ENCODE measurements around the gene ANKLE2. TPM values are rescaled to one million over a fixed set of nuclear protein-coding genes. Genes with fewer than 3 reads are reported as not detected.

Gene ANKLE2
- total RNA-seq, 1 experiment from 2014 or later = 80.3 TPM

- H2AFZ ChIP-seq (ENCODE audit: low read length) = no peak overlapping the region
- H2AK5ac ChIP-seq (ENCODE audit: insufficient read length, low read length) = no peak overlapping the region
- H3K4me3 Mint-ChIP-seq = no peak overlapping the region
- no peak overlapping the region for H4K8ac ChIP-seq (replicated peaks; ENCODE audit: insufficient read length, low read depth, low read length)
- no peaks in the 10 kb centered on the region for H3K9me3 ChIP-seq (ENCODE audit: control insufficient read depth, low read depth, low read length)
- no peaks in the 10 kb centered on the region for H3K23me2 ChIP-seq (ENCODE audit: insufficient read length, low read depth, low read length, poor library complexity, severe bottlenecking)
- no peak overlapping the region for H3K27ac Mint-ChIP-seq
- no peak overlapping the region for H3K56ac ChIP-seq (ENCODE audit: insufficient read length, low read depth, low read length)
- no peak overlapping the region for H3T11ph ChIP-seq (ENCODE audit: low read length)
- no peak overlapping the region for H3K23ac ChIP-seq (ENCODE audit: insufficient read length, low read depth, low read length)
- H3K4me1 Mint-ChIP-seq = no peaks in the 10 kb centered on the region
- H4K20me1 ChIP-seq (ENCODE audit: control insufficient read depth, insufficient read depth, insufficient read length) = no peaks in the 10 kb centered on the region
- H3K27ac ChIP-seq (ENCODE audit: insufficient read length, low read depth, low read length) = no peak overlapping the region
- H2BK12ac ChIP-seq (ENCODE audit: insufficient read length, low read depth, low read length) = no peak overlapping the region
- H3K18ac ChIP-seq (ENCODE audit: insufficient read length, low read depth, low read length) = no peak overlapping the region
- H2BK20ac ChIP-seq (ENCODE audit: low read depth, low read length, poor library complexity, severe bottlenecking) = no peak overlapping the region
- H3K27me3 ChIP-seq (ENCODE audit: insufficient read depth, low read length) = no peaks in the 10 kb centered on the region
- no peaks in the 10 kb centered on the region for H3K27me3 Mint-ChIP-seq (ENCODE audit: low read depth)
- no peak overlapping the region for H3K4ac ChIP-seq (ENCODE audit: low read depth, low read length)
- no peak overlapping the region for H2BK15ac ChIP-seq (ENCODE audit: low read depth, low read length)
- TF ChIP-seq, protein P1, sequence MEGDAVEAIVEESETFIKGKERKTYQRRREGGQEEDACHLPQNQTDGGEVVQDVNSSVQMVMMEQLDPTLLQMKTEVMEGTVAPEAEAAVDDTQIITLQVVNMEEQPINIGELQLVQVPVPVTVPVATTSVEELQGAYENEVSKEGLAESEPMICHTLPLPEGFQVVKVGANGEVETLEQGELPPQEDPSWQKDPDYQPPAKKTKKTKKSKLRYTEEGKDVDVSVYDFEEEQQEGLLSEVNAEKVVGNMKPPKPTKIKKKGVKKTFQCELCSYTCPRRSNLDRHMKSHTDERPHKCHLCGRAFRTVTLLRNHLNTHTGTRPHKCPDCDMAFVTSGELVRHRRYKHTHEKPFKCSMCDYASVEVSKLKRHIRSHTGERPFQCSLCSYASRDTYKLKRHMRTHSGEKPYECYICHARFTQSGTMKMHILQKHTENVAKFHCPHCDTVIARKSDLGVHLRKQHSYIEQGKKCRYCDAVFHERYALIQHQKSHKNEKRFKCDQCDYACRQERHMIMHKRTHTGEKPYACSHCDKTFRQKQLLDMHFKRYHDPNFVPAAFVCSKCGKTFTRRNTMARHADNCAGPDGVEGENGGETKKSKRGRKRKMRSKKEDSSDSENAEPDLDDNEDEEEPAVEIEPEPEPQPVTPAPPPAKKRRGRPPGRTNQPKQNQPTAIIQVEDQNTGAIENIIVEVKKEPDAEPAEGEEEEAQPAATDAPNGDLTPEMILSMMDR (conservative IDR thresholded peaks at IDR 0.05) = no peak
- H4K91ac ChIP-seq (ENCODE audit: insufficient read length, low read depth, low read length) = no peak overlapping the region
- no peak overlapping the region for H4K5ac ChIP-seq (ENCODE audit: insufficient read length, low read depth, low read length)
- no peak overlapping the region for H3K9ac ChIP-seq (ENCODE audit: extremely low read depth, insufficient read length, low read length)
- no peak overlapping the region for H3K14ac ChIP-seq (ENCODE audit: insufficient read depth, low read length)
- H3K79me2 ChIP-seq (ENCODE audit: insufficient read depth, low read length) = no peaks in the 10 kb centered on the region; the same call in 1 of the 2 replicates
- no peak overlapping the region for H2BK5ac ChIP-seq (ENCODE audit: insufficient read length, low read length)
- H3K4me1 ChIP-seq (ENCODE audit: insufficient read depth, low read length) = no peaks in the 10 kb centered on the region
- no peak for DNase-seq
- no peak overlapping the region for H3K4me2 ChIP-seq (ENCODE audit: insufficient read depth, insufficient read length, low read length)
- H3K36me3 Mint-ChIP-seq (ENCODE audit: insufficient read depth in 1 of 3, low read depth in 3 of 3) = peaks cover 68 to 95% (median 90%) of the 10 kb centered on the region in 3 experiments
- no peaks in the 10 kb centered on the region for H3K9me3 Mint-ChIP-seq
- WGBS (ENCODE audit: extremely low coverage, insufficient read length, low lambda C conversion rate) = no CpG with 5 or more reads among the region's 8 CpGs
- no peak overlapping the region for H2BK120ac ChIP-seq (ENCODE audit: low read depth, low read length, poor library complexity, severe bottlenecking)
- H3K79me1 ChIP-seq (ENCODE audit: insufficient read depth, low read depth, low read length, poor library complexity, severe bottlenecking) = no peaks in the 10 kb centered on the region
Measured at GRCh38 chr12:132741620-132742019, 20.0 kb downstream of the ANKLE2 start.
